ENCODE data around the gene CREB3L1.

The CREB3L1 gene

DNA sequence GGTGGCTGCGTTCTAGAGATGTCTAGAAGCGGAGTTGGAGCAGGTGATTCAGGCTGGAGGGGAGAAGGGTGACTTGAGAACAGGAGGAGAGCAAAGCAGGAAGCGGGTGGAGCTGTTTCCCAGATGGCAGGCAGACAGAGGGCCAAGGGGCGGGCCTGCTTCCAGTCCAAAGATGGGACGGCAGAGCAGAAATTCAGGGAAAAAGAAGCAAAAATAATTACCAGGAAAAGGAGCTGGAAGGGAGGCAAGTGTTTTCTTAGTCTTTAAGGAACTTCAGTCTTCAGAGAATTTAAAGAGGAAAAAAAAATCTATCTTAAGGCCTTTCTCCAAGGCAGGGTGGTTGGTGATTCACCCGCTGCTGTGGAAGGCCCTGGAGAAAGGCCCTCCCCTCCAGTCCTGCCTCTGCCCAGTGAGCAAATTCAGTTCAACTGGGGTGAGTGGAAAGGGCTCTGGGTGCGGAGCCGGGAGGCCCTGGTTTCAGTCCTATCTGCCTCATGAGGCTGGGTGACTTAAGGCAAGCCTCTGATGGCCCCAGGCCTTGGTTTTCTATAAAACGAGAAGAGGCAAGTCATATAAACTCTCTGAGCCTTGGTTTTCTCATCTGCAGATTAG lies 4.5 kb upstream of the CREB3L1 start:
- no peak for DNase-seq (ENCODE audit: extremely low read depth in 1 of 2, low read depth in 1 of 2)

- DNase-seq (ENCODE audit: extremely low read depth in 1 of 2, low read depth in 1 of 2): no peak
These were observed 3.8 kb upstream of the CREB3L1 start for GRCh38 chr11:46273511-46274205.

- DNase-seq (ENCODE audit: extremely low read depth in 1 of 2, low read depth in 1 of 2): no peak
These were observed 1.4 kb upstream of the CREB3L1 start for GRCh38 chr11:46275964-46276641.

DNA sequence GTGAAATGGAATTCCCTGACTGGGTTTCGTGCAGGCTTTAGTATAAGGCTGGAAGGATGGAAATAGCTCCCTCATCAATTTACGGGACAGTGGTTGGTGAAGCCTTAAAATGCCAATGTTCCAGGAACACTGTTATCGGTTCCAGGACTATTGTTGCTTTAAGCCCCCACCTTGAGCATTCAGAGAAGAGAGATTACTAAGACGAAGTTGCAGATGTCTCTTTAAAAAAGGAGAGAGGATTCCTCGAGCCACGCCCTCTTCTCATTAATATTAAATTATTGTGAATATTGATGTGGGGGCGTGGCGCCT lies 195 bp upstream of the CREB3L1 start:
- DNase-seq (ENCODE audit: extremely low read depth in 1 of 2, low read depth in 1 of 2): no peak

DNA sequence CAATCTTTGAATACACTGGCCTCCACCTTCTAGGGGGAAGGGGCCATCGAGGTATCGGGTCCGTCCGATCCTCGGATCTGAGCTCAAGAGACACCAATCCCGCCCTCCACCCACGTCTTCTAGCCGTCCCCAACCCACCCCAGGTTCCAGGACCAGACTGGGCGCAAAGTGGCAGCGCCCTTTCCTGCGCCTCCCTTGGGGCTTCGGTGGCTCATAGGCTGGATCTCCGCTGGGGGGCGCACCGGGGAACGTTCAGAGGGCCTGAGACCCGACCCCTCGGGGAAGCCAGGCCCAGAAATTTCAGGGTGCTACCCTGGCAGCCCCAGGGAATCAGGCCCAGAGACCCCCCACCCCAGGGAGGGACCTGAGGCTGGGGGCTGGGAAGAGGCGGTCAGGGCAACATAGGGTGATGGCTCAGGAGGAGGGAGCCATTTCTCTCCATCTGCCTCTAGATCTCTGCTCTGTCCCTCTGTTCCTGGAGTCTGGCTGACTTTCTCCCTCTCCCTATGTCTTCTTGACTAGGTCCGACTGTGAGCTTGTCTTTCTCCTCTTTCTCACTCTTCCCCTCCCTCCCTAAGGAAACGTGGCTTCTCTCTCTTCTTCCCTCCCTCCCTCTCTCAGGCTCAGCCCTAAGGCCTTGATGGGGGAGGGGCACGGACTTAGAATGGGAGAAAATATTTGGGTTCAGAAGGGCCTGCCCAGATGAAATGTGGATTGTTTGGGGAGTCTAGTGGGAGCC lies 1.1 kb downstream of the CREB3L1 start:
- peak in 1 of 2 donors; percentile 27 for DNase-seq (ENCODE audit: extremely low read depth in 1 of 2, low read depth in 1 of 2)

- DNase-seq (ENCODE audit: extremely low read depth in 1 of 2, low read depth in 1 of 2): no peak
These were observed 2.0 kb downstream of the CREB3L1 start for GRCh38 chr11:46279126-46280099.

DNA sequence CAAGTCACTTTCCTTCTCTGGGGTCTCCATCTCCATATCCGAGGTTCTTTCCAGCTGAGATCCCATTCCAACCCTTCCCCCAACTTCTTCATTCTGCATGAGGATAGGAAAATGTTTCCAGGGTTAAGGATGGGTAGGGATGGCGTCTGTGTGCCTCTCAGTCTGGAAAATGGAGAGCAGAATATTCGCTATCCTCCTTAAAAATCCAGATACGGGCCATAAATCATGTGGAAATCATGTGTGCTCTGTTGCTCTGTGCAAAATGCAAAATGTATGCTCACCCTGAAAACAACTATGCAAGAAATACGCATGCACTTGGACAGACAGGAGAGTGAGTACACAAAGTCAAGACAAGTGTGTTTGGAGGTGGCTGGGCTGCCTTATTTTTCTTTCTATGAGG lies 3.2 kb downstream of the CREB3L1 start:
- DNase-seq (ENCODE audit: extremely low read depth in 1 of 2, low read depth in 1 of 2): no peak

DNA sequence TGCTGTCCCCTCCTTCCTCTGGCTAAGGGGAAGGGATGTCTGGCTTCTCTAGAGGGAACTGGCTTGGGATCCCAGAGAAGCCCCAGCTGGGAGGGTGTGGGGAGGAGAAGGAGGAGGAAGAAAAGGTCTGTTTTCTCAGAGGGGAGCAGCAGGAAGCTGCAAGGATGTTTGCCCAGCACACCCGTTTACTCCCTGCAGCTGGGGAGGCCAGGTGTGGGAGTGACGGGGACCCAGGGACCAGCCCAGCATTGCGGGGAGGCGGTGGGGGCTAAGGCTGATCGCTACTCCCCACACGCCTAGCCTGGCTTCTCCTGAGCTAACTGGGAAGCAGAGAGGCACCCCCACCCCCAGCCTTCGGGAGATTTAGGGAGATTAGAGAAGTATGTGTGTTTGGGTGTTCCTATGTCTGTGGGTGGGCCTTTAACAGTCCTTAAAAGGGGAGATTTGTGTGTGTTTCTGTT lies 3.9 kb downstream of the CREB3L1 start:
- no peak for DNase-seq (ENCODE audit: extremely low read depth in 1 of 2, low read depth in 1 of 2)

DNA sequence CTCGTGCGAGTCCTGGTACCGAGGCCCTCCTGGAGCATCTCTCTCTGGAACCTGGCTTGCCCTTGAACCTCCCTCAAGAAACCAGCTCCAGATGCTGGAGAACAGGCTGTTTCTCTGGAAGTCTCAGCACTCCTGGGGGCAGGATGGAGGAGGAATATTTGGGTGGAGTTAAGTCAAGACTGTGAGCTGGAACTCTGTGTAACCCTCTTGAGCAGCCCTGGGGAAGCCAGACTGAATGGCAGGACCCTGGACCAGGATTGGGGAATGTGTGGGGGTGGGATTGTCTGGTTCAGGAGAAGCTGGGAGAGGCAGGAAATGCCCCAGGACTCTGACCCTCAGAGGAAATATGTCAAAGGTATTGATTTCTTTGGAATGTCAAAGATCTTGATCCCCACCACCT lies 7.7 kb downstream of the CREB3L1 start:
- DNase-seq (ENCODE audit: extremely low read depth in 1 of 2, low read depth in 1 of 2): no peak

GRCh38 chr11:46285594-46286033 lies 8.2 kb downstream of the CREB3L1 start:
- no peak for DNase-seq (ENCODE audit: extremely low read depth in 1 of 2, low read depth in 1 of 2)

GRCh38 chr11:46286789-46287188 lies 9.3 kb downstream of the CREB3L1 start:
- no peak for DNase-seq (ENCODE audit: extremely low read depth in 1 of 2, low read depth in 1 of 2)

- no peak for DNase-seq (ENCODE audit: extremely low read depth in 1 of 2, low read depth in 1 of 2)
These were observed 11.0 kb downstream of the CREB3L1 start for GRCh38 chr11:46288451-46288850.

DNA sequence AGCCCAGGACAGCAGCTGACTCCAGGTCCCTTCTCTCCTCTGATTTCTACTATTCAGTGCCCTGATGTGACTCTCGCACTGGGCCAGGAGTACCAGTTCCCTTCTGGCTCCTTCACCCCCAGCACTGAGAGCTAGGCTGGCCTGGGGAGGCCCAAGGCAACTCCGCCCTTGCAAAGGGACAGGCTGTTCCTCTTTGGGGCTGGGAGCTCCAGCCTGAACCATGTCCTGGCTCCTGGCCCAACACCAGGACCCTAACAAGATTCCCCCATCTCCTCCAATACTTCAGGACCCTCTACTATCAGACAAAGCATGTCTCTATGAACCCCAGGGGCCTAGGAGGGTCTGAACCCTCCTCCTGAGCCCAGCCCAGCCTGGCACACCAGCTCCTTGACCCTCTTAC lies 12.5 kb downstream of the CREB3L1 start:
- DNase-seq (ENCODE audit: extremely low read depth in 1 of 2, low read depth in 1 of 2): no peak

DNA sequence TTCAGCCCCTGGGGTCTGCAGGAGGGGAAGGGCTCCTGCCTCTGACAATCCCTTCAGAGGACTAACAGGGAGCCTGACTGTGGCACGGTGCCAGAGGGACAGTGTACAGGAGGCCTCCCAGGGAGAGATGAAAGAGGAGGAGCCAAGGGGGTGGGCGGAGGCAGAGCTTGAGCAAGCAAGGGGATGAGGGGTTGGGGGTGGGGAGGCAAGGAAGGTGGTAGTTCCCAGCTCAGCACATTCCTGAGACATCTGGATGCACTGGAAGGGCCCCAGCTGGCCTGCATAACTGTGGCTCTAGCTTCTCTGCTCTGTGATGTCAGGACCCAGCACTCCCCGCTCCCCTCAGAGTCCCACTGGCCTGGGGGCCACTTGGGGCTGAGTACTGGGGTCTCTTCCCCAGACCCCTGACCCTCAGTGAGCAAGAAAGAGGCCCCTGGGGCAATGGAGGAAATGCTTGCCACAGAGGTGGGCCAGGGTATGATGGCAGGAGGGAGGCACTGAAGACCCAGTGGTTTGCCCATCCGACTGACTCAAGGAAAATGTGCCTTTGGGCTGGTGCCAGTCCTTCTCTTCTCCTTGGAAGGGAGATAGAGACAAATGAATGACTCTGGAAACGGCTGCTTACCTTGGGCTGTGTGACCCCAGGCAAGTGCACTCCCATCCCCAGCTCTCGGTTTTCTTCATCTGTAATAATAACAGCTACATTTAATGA lies 13.3 kb downstream of the CREB3L1 start:
- DNase-seq (ENCODE audit: extremely low read depth in 1 of 2, low read depth in 1 of 2): no peak

- DNase-seq (ENCODE audit: extremely low read depth in 1 of 2, low read depth in 1 of 2): no peak
These were observed 14.1 kb downstream of the CREB3L1 start for GRCh38 chr11:46291441-46292150.

GRCh38 chr11:46293066-46293465 lies 15.6 kb downstream of the CREB3L1 start:
- DNase-seq (ENCODE audit: extremely low read depth in 1 of 2, low read depth in 1 of 2): no peak

DNA sequence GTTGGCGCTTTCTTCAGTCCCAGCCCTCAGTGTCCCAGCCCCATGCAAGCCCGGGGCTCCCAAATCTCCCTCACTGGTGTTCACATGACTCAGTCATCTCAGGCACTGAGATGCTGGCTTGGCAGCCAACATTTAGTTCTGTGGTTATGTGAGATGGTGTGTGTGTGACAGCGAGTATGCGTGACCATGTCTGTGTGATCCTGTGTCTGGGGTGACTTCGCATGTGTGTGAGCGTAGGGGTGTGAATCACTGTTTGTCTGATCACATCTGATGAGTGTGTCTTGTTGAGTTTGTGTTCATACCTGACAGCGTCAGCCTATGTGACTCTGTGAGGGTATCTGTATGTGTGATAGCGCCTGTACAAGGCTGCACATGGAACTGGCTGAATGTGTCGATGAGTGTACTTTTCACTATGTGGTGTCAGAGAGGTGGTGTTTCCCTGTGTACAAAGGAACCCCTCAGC lies 16.2 kb downstream of the CREB3L1 start:
- no peak for DNase-seq (ENCODE audit: extremely low read depth in 1 of 2, low read depth in 1 of 2)

- no peak for DNase-seq (ENCODE audit: extremely low read depth in 1 of 2, low read depth in 1 of 2)
These were observed 17.2 kb downstream of the CREB3L1 start for GRCh38 chr11:46294365-46295309.

Data from stimulated activated CD8-positive, alpha-beta memory T cell treated with anti-CD3 and anti-CD28 coated beads, Interleukin-7, amount 100 ng/mL, for 48 hours (primary cell).